GM23338 (cell line): ENCODE results near the gene NFATC1. TPM values are rescaled to one million over a fixed set of nuclear protein-coding genes. Genes with fewer than 3 reads are reported as not detected.

Experiments used
- ATAC-seq: fragments of 200-7000 bp; cut with Tn5 transposase; 3 replicates; pipeline ENCODE4 v1.9.1; 2020
- DNase-seq: peaks from one replicate; pipeline ENCODE4 v3.0.0-alpha.2; 2015; ENCODE audit warnings: low spot score
- H2AFZ ChIP-seq: fragments of 200-600 bp; sonication (generic); 2 replicates; pipeline ENCODE4 v1.8.0; 2016; ENCODE audit warnings: antibody characterized with exemption, mild to moderate bottlenecking, moderate library complexity
- H3F3A ChIP-seq: fragments of 200-600 bp; sonication (generic); replicated peaks from 2 replicates; pipeline ENCODE4 v1.8.0; 2017; ENCODE audit warnings: antibody characterized with exemption, mixed run types, low read depth
- H3K27ac ChIP-seq: fragments of 200-600 bp; sonication (generic); 2 replicates; pipeline ENCODE4 v1.6.1; 2016; ENCODE audit warnings: low read depth
- H3K27me3 ChIP-seq: fragments of 200-600 bp; sonication (generic); 2 replicates; pipeline ENCODE4 v1.8.0; 2016; ENCODE audit warnings: mild to moderate bottlenecking, mixed run types, moderate library complexity; ENCODE audit not compliant: insufficient read depth
- H3K36me3 ChIP-seq: fragments of 200-600 bp; sonication (generic); 2 replicates; pipeline ENCODE4 v1.8.0; 2016; ENCODE audit warnings: mild to moderate bottlenecking; ENCODE audit not compliant: insufficient read depth
- H3K4me1 ChIP-seq: fragments of 200-600 bp; sonication (generic); 2 replicates; pipeline ENCODE4 v1.8.0; 2016; ENCODE audit warnings: mild to moderate bottlenecking, moderate library complexity; ENCODE audit not compliant: insufficient read depth
- H3K4me2 ChIP-seq: fragments of 200-600 bp; sonication (generic); 2 replicates; pipeline ENCODE4 v1.7.1; 2017; ENCODE audit warnings: mixed run types
- H3K4me3 ChIP-seq: fragments of 200-600 bp; sonication (generic); 2 replicates; pipeline ENCODE4 v1.6.1; 2016; ENCODE audit warnings: mixed run types
- H3K79me2 ChIP-seq: fragments of 200-600 bp; sonication (generic); replicated peaks from 2 replicates; pipeline ENCODE4 v1.8.0; 2017; ENCODE audit warnings: mild to moderate bottlenecking; ENCODE audit not compliant: insufficient read depth
- H3K9me2 ChIP-seq: fragments of 200-600 bp; sonication (generic); 2 replicates; pipeline ENCODE4 v1.8.0; 2017; ENCODE audit not compliant: insufficient read depth
- H4K20me1 ChIP-seq: fragments of 200-600 bp; sonication (generic); replicated peaks from 2 replicates; pipeline ENCODE4 v1.8.0; 2017; ENCODE audit warnings: mild to moderate bottlenecking; ENCODE audit not compliant: insufficient read depth
- H3K27ac Mint-ChIP-seq: 2 replicates; pipeline ENCODE4 v1.8.0; 2020; ENCODE audit warnings: inconsistent platforms, mild to moderate bottlenecking, moderate library complexity, mixed read lengths
- H3K27me3 Mint-ChIP-seq: 3 replicates; pipeline ENCODE4 v1.8.0; 2022; ENCODE audit warnings: low read depth, mild to moderate bottlenecking, moderate library complexity, mixed read lengths, inconsistent platforms; ENCODE audit not compliant: insufficient read depth, poor library complexity
- H3K36me3 Mint-ChIP-seq: 3 replicates; pipeline ENCODE4 v1.8.0; 2021; ENCODE audit warnings: low read depth, mild to moderate bottlenecking, inconsistent platforms, moderate library complexity, mixed read lengths
- H3K4me1 Mint-ChIP-seq: 3 replicates; pipeline ENCODE4 v1.8.0; 2020; ENCODE audit warnings: mild to moderate bottlenecking, inconsistent platforms, mixed read lengths
- H3K4me3 Mint-ChIP-seq: 3 replicates; pipeline ENCODE4 v1.8.0; 2021; ENCODE audit warnings: moderate library complexity, mild to moderate bottlenecking, inconsistent platforms, mixed read lengths
- H3K9me3 Mint-ChIP-seq: 3 replicates; pipeline ENCODE4 v1.8.0; 2020; ENCODE audit warnings: moderate library complexity, mild to moderate bottlenecking, inconsistent platforms, mixed read lengths
- CREB1 ChIP-seq: fragments of 250-450 bp; sonication (Bioruptor Pico); IDR thresholded peaks from 2 replicates; pipeline ENCODE4 v1.5.0; 2020; ENCODE audit warnings: low read depth, mild to moderate bottlenecking, moderate library complexity
- EZH2 ChIP-seq: fragments of 200-600 bp; sonication (generic); IDR thresholded peaks from one replicate; pipeline ENCODE4 v1.8.0; 2017; ENCODE audit warnings: antibody characterized with exemption, mild to moderate bottlenecking, low read depth; ENCODE audit not compliant: unreplicated experiment
- EZH2phosphoT487 ChIP-seq: fragments of 200-600 bp; sonication (generic); IDR thresholded peaks from one replicate; pipeline ENCODE4 v1.8.1; 2018; ENCODE audit warnings: antibody characterized with exemption; ENCODE audit not compliant: unreplicated experiment
- JUNB ChIP-seq: IDR thresholded peaks from one replicate; pipeline ENCODE4 v1.6.1; 2016; ENCODE audit warnings: antibody characterized with exemption; ENCODE audit not compliant: unreplicated experiment
- NANOG ChIP-seq: IDR thresholded peaks from 2 replicates; pipeline ENCODE4 v1.6.1; 2016; ENCODE audit warnings: antibody characterized with exemption, borderline replicate concordance
- POLR2AphosphoS5 ChIP-seq: IDR thresholded peaks from 2 replicates; pipeline ENCODE4 v1.6.1; 2016; ENCODE audit warnings: antibody characterized with exemption, low read depth
- STAT1 ChIP-seq: IDR thresholded peaks from one replicate; pipeline ENCODE4 v1.6.1; 2016; ENCODE audit warnings: antibody characterized with exemption; ENCODE audit not compliant: unreplicated experiment
- ZNF114 ChIP-seq: fragments of 250-450 bp; sonication (Bioruptor Pico); IDR thresholded peaks from 2 replicates; pipeline ENCODE4 v1.5.0; 2020; ENCODE audit warnings: mild to moderate bottlenecking, moderate library complexity
- ZNF331 ChIP-seq: fragments of 250-450 bp; sonication (Bioruptor Pico); IDR thresholded peaks from 2 replicates; pipeline ENCODE4 v1.5.0; 2020; ENCODE audit warnings: low read depth, mild to moderate bottlenecking, moderate library complexity
- polyA plus RNA-seq: library from polyadenylated mRNA; unstranded; fragments of >200 nt; fragmentation: Nextera tagmentation; extraction: Ambion mirVana; gene quantifications from 2 replicates; pipeline ENCODE4 v1.2.1, GENCODE V29; 2016
- total RNA-seq: library from RNA; depleted of rRNA; stranded (reverse); fragments of >200 nt; shearing (Covaris generic); gene quantifications from 2 replicates; pipeline ENCODE4 v1.2.3, GENCODE V29; 2014
- TF ChIP-seq, protein P1 (sequence below): IDR thresholded peaks from one replicate; pipeline ENCODE4 v1.6.1; 2018; ENCODE audit warnings: antibody characterized with exemption; ENCODE audit not compliant: unreplicated experiment
- TF ChIP-seq, protein P2 (sequence below), 2 experiments: fragments of 200-600 bp in 1 of 2; sonication (generic) in 1 of 2; conservative IDR thresholded peaks; 2 replicates each; pipeline versions ENCODE4 v1.5.1 to v1.6.1; 2016 to 2017; ENCODE audit warnings: antibody characterized with exemption in 2 of 2, low read depth in 2 of 2, mild to moderate bottlenecking in 2 of 2, moderate library complexity in 1 of 2
- TF ChIP-seq, protein P3 (sequence below): fragments of 250-450 bp; sonication (Bioruptor Pico); IDR thresholded peaks from 2 replicates; pipeline ENCODE4 v1.5.0; 2020; ENCODE audit warnings: mild to moderate bottlenecking, moderate library complexity
- TF ChIP-seq, protein P4 (sequence below): IDR thresholded peaks from 2 replicates; pipeline ENCODE4 v1.6.1; 2016; ENCODE audit warnings: antibody characterized with exemption

NFATC1 gene
- total and polyA plus RNA-seq, 2 experiments from 2014 or later, result 3.9 to 6.4 TPM

DNA sequence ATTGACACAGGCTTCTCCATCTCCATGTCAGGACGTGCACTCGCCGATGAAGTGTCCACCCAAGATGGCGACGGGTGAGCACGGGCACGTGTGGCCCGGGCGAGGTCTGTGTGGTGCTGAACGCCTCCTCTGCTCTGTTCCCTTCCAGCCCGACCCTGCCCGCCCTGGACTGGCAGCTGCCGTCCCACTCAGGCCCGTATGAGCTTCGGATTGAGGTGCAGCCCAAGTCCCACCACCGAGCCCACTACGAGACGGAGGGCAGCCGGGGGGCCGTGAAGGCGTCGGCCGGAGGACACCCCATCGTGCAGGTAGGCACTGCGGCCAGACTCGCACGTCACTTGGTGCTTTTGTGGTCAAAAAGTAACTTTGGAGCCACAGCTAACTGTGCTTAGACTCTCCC, 37.7 kb downstream of the NFATC1 start:
- no peaks in the 10 kb centered on the region for H3F3A ChIP-seq
- H3K4me3 Mint-ChIP-seq, result no peak overlapping the region
- no peaks in the 10 kb centered on the region for H3K36me3 Mint-ChIP-seq

More for the DNA sequence above, 37.7 kb downstream of the NFATC1 start:
- Histone ChIP-seq H3K4me2 (no peak overlapping the region), H3K4me3 (no peak overlapping the region), H3K4me1 (no peaks in the 10 kb centered on the region), H3K79me2 (no peaks in the 10 kb centered on the region), H3K36me3 (no peaks in the 10 kb centered on the region), H3K9me2 (no peaks in the 10 kb centered on the region), H3K27ac (no peak overlapping the region), H3K27me3 (no peaks in the 10 kb centered on the region), H2AFZ (no peak overlapping the region), H4K20me1 (no peaks in the 10 kb centered on the region)
- ATAC-seq (no peak), DNase-seq (no peak)
- peaks cover 12% of the 10 kb centered on the region for H3K27me3 Mint-ChIP-seq
- H3K27ac Mint-ChIP-seq, result no peak overlapping the region
- no peak for TF ChIP-seq CREB1
- TF ChIP-seq, protein P1, sequence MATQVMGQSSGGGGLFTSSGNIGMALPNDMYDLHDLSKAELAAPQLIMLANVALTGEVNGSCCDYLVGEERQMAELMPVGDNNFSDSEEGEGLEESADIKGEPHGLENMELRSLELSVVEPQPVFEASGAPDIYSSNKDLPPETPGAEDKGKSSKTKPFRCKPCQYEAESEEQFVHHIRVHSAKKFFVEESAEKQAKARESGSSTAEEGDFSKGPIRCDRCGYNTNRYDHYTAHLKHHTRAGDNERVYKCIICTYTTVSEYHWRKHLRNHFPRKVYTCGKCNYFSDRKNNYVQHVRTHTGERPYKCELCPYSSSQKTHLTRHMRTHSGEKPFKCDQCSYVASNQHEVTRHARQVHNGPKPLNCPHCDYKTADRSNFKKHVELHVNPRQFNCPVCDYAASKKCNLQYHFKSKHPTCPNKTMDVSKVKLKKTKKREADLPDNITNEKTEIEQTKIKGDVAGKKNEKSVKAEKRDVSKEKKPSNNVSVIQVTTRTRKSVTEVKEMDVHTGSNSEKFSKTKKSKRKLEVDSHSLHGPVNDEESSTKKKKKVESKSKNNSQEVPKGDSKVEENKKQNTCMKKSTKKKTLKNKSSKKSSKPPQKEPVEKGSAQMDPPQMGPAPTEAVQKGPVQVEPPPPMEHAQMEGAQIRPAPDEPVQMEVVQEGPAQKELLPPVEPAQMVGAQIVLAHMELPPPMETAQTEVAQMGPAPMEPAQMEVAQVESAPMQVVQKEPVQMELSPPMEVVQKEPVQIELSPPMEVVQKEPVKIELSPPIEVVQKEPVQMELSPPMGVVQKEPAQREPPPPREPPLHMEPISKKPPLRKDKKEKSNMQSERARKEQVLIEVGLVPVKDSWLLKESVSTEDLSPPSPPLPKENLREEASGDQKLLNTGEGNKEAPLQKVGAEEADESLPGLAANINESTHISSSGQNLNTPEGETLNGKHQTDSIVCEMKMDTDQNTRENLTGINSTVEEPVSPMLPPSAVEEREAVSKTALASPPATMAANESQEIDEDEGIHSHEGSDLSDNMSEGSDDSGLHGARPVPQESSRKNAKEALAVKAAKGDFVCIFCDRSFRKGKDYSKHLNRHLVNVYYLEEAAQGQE, result no peak
- TF ChIP-seq POLR2AphosphoS5, result no peak
- no peak for TF ChIP-seq STAT1
- no peak for TF ChIP-seq ZNF114 (CRISPR knock-in tag)
- TF ChIP-seq ZNF331 (CRISPR knock-in tag), result no peak
- no peak for TF ChIP-seq JUNB
- TF ChIP-seq, protein P2, sequence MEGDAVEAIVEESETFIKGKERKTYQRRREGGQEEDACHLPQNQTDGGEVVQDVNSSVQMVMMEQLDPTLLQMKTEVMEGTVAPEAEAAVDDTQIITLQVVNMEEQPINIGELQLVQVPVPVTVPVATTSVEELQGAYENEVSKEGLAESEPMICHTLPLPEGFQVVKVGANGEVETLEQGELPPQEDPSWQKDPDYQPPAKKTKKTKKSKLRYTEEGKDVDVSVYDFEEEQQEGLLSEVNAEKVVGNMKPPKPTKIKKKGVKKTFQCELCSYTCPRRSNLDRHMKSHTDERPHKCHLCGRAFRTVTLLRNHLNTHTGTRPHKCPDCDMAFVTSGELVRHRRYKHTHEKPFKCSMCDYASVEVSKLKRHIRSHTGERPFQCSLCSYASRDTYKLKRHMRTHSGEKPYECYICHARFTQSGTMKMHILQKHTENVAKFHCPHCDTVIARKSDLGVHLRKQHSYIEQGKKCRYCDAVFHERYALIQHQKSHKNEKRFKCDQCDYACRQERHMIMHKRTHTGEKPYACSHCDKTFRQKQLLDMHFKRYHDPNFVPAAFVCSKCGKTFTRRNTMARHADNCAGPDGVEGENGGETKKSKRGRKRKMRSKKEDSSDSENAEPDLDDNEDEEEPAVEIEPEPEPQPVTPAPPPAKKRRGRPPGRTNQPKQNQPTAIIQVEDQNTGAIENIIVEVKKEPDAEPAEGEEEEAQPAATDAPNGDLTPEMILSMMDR (conservative IDR thresholded peaks at IDR 0.05; ENCODE audit: low read depth in 2 of 2), result no peak
- no peak for TF ChIP-seq EZH2
- TF ChIP-seq NANOG, result no peak
- TF ChIP-seq EZH2phosphoT487, result no peak
- TF ChIP-seq, protein P3, sequence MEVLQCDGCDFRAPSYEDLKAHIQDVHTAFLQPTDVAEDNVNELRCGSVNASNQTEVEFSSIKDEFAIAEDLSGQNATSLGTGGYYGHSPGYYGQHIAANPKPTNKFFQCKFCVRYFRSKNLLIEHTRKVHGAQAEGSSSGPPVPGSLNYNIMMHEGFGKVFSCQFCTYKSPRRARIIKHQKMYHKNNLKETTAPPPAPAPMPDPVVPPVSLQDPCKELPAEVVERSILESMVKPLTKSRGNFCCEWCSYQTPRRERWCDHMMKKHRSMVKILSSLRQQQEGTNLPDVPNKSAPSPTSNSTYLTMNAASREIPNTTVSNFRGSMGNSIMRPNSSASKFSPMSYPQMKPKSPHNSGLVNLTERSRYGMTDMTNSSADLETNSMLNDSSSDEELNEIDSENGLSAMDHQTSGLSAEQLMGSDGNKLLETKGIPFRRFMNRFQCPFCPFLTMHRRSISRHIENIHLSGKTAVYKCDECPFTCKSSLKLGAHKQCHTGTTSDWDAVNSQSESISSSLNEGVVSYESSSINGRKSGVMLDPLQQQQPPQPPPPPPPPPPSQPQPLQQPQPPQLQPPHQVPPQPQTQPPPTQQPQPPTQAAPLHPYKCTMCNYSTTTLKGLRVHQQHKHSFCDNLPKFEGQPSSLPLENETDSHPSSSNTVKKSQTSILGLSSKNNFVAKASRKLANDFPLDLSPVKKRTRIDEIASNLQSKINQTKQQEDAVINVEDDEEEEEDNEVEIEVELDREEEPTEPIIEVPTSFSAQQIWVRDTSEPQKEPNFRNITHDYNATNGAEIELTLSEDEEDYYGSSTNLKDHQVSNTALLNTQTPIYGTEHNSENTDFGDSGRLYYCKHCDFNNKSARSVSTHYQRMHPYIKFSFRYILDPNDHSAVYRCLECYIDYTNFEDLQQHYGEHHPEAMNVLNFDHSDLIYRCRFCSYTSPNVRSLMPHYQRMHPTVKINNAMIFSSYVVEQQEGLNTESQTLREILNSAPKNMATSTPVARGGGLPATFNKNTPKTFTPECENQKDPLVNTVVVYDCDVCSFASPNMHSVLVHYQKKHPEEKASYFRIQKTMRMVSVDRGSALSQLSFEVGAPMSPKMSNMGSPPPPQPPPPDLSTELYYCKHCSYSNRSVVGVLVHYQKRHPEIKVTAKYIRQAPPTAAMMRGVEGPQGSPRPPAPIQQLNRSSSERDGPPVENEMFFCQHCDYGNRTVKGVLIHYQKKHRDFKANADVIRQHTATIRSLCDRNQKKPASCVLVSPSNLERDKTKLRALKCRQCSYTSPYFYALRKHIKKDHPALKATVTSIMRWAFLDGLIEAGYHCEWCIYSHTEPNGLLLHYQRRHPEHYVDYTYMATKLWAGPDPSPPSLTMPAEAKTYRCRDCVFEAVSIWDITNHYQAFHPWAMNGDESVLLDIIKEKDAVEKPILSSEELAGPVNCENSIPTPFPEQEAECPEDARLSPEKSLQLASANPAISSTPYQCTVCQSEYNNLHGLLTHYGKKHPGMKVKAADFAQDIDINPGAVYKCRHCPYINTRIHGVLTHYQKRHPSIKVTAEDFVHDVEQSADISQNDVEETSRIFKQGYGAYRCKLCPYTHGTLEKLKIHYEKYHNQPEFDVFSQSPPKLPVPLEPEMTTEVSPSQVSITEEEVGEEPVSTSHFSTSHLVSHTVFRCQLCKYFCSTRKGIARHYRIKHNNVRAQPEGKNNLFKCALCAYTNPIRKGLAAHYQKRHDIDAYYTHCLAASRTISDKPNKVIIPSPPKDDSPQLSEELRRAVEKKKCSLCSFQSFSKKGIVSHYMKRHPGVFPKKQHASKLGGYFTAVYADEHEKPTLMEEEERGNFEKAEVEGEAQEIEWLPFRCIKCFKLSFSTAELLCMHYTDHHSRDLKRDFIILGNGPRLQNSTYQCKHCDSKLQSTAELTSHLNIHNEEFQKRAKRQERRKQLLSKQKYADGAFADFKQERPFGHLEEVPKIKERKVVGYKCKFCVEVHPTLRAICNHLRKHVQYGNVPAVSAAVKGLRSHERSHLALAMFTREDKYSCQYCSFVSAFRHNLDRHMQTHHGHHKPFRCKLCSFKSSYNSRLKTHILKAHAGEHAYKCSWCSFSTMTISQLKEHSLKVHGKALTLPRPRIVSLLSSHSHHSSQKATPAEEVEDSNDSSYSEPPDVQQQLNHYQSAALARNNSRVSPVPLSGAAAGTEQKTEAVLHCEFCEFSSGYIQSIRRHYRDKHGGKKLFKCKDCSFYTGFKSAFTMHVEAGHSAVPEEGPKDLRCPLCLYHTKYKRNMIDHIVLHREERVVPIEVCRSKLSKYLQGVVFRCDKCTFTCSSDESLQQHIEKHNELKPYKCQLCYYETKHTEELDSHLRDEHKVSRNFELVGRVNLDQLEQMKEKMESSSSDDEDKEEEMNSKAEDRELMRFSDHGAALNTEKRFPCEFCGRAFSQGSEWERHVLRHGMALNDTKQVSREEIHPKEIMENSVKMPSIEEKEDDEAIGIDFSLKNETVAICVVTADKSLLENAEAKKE, result no peak
- TF ChIP-seq, protein P4, sequence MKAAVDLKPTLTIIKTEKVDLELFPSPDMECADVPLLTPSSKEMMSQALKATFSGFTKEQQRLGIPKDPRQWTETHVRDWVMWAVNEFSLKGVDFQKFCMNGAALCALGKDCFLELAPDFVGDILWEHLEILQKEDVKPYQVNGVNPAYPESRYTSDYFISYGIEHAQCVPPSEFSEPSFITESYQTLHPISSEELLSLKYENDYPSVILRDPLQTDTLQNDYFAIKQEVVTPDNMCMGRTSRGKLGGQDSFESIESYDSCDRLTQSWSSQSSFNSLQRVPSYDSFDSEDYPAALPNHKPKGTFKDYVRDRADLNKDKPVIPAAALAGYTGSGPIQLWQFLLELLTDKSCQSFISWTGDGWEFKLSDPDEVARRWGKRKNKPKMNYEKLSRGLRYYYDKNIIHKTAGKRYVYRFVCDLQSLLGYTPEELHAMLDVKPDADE, result no peak
- H3K4me1 Mint-ChIP-seq, result no peaks in the 10 kb centered on the region
- no peaks in the 10 kb centered on the region for H3K9me3 Mint-ChIP-seq
